GM19452 (cell line): ENCODE measurements around the gene TMEM61.
"Not testable (repeated sequence)": the region's sequence is repeated elsewhere in the genome, so short reads cannot be mapped to it uniquely, and the experiment has no call there.

Source experiments
- ATAC-seq: cut with Tn5 transposase; IDR thresholded peaks from one replicate; pipeline ENCODE4 v1.9.1; 2021; ENCODE audit not compliant: unreplicated experiment

Gene TMEM61

GRCh38 chr1:54959241-54959640 is 21.2 kb upstream of the TMEM61 start:
- no peak for ATAC-seq

GRCh38 chr1:54962612-54963395 is 17.6 kb upstream of the TMEM61 start:
- no peak for ATAC-seq

- not testable (repeated sequence) for ATAC-seq
These were observed 16.6 kb upstream of the TMEM61 start for GRCh38 chr1:54963829-54964228.

DNA sequence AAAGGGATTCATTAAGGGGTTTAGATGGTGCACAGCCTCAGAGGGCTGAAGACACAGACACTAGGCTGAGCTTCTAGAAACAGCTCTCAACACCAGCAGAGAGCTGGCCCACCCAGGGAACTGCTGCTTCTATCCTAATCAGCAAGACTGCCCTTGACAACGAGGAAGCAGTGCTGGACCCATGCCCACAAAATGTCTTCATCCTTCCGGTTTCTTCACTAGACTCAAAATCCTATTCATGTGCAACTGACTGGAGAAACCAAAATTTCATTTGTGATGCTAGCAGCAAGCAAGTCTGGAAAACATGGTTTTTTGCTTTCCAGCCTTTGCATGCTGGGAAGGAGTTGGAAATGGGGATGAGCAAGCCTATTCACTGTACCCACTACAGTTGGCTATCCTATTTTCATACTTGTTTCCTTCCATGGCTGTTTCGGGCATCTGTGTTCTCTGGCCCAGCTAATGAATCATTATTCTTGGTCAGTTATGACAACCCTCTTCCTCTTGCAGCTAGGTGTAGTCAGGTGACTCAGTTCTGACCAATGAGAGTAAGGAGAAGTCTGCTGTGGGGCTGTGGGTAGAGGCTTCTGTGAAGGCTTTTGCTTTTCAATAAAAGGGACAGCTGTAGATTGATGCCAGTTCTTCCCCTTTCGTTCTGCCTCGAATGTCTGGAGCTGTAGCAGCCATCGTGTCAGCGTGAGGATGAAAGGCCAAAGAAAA is 14.6 kb upstream of the TMEM61 start:
- ATAC-seq = peak; percentile 95

DNA sequence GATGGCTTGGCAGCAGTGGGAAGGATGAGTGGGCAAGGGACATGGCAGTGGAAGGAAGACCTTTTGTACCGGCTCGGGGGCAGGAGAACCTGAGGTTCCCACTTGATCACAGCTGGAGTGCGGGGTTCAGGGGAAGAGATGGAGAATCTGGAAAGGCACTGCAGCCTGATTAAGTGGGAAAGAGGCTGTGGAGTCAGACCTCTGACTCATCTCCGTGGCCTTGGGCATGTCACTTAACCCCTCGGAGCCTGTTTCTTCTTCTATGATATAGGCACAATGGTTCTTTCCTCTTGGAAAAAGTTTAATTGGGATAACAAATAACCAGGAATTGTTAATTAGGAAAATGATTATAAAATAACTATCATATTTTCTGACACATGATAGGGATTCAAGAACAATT is 13.1 kb upstream of the TMEM61 start:
- ATAC-seq = no peak

DNA sequence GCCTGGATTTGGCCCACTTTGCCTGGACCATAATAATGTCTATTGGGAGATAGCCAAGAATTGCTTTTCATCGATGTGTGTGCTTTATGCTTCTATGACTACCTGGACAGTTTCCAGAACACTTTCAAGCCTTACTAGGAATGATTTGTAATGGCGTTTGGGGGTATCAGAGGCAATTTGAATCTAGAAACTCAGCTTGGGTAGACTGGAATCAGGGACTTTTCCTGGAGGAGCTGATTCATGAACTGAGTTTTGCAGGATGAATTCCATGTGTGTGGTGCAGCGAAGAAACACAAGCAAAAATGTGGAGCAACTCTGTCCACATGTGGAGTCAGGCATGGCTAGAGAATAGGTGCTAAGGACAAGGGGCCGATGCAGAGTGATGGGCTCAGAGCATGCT is 11.9 kb upstream of the TMEM61 start:
- ATAC-seq = no peak

DNA sequence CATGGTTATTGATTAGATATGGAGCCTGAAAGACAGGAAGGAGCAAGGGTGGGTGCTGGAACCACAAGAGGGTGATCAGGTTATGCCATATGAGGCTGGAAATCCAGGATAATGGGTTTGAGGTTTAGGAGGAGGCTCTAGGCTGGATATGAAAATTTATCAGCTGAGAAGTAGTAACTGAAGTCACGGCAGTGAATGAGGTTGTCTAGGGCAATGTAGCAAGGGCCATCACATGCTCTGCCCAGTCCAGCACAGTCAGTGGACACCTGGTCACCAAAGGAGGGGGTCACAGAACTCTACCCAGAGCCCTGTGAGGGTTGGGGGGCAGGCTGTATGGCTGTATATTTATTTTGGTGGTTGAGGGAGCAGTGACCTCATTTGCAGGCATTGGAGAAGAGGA is 10.5 kb upstream of the TMEM61 start:
- no peak for ATAC-seq

DNA sequence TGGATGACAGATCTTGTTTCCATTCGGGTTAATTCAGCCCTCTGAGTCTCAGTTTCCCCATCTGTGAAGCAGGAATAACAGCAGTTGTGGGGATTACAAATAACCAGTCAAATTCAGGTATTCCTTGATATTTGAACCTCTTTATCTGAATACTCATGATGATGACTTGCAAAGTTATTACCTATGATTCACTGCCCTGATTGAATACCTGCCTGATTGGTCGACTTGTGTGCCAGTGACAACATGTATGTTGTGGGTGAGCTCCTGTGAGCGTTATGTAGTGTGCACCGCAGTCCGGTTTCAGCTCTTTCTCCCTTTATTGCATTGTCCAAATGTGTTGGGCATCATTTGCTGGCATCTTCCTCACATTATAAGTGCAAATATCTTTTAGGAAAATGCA is 9.5 kb upstream of the TMEM61 start:
- no peak for ATAC-seq

DNA sequence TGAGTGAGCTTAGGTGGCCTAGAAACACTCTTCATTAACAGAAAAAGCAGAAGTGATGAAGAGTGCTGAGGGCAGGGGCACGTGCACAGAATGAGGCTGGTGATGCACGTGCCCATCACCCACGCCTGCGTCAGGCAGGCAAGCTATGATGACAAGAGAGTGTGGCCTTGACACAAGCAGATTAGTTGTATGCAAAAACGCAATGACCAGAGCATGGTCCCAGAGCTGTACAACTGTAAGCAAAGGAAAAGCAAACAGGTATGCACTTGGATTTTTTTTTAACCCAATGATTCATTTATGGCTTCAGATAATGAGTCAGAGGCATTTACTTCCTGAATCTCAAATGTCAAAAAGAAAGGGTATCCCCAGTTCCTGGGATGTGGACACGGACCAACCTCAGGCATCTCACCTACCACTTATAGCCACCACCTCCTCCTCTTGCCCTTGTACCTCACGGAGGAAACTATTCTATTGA is 9.1 kb upstream of the TMEM61 start:
- peak; percentile 87 for ATAC-seq

DNA sequence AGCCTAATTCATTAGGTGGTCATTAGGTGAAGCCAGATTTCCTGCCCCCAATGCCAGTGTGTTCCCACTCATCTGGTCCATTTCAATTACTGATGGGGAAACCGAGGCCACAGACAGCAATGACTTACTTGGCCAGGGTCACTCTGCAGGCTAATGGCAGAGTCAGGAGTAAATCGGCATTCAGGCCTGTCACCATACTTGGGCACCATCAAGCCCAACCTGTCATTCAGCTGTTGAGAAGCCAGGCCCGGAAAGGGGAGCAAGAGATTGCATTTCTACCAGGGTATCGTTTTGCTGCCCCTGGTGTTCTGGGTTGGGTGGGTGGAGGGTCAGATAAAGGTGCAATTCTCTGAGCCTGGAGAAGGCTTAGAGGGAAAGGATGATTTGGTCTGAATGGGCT is 8.0 kb upstream of the TMEM61 start:
- ATAC-seq = no peak

- ATAC-seq = no peak
These were observed 7.1 kb upstream of the TMEM61 start for GRCh38 chr1:54973205-54973921.

- no peak for ATAC-seq
These were observed 4.9 kb upstream of the TMEM61 start for GRCh38 chr1:54975356-54976108.

- no peak for ATAC-seq
These were observed 3.7 kb upstream of the TMEM61 start for GRCh38 chr1:54976747-54977146.

DNA sequence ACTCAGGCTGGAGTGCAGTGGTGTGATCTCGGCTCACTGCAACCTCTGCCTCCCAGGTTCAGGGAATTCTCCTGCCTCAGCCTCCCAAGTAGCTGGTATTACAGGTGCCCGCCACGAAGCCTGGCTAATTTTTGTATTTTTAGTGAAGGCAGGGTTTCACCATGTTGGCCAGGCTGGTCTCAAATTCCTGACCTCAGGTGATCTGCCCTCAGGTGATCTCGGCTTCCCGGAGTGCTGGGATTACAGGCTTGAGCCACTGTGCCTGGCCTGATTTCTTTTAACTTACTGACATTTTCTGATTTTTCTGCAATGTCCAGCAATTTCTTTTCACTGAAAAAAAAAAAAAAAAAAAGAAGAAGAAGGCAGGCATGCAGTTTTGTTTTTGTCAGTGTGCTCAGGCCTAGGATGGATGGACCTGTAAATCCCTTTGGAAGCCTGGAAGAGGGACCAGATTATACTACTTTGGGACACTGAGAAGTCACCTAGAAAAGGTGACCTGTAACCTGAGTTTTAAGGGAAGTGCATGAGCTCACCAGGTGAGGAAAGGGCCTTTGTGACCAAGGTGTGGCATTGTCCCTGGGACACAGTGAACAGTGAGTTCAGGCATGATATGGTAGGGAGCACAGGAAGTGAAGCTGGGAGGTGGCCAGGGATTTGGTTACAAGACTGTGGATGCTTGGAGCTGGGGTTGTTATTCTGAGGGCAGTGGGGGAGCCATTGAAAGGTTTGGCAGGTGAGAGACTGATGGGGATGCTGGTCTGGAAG is 2.7 kb upstream of the TMEM61 start:
- no peak for ATAC-seq

- no peak for ATAC-seq
These were observed 1.7 kb upstream of the TMEM61 start for GRCh38 chr1:54978528-54979326.

GRCh38 chr1:54979327-54979891 is 1.0 kb upstream of the TMEM61 start:
- no peak for ATAC-seq

DNA sequence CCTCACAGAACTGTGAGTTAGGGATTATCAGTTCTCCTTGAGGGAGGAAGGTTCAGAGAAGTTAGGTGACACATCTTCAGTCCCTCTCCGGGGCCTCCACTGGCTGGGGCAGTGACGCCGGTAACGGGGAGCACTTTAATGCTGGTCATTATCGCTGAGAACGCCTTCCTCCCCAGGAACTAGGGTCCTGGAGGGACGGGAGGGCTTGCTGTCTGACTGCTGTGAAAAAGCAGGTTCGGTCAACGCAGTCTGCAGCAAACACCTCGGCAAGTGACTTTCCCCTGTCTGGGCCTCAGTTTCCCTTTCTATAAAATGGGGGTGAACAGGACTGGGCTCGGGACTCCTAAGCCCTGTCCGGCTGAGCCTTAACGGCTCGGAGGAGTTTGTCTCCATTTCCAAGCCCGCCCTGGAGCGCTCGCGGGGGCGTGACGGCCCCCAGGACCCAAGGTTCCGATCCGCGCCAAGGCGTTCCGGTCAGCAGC is 341 bp upstream of the TMEM61 start:
- ATAC-seq = no peak

DNA sequence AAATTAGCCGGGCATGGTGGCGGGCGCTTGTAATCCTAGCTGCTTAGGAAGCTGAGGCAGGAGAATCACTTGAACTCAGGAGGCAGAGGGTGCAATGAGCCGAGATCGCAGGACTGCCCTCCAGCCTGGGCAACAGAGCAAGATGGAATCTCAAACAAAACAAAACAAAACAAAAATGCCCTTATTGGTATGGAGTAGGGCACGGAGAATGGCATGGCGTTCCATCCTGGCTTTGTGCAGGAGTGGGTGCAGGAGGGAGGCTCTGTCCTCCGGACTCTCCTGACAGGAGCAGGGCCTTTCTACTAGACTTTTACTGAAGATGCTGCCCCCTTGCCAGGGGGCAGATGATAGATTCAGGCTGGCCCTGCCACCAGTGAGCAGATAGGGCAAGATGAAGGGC is 1.0 kb downstream of the TMEM61 start:
- ATAC-seq = no peak

- no peak for ATAC-seq
These were observed 2.3 kb downstream of the TMEM61 start for GRCh38 chr1:54982739-54983138.
